ENCODE results near the gene COL6A5.
"Not testable (repeated sequence)": the region's sequence is repeated elsewhere in the genome, so short reads cannot be mapped to it uniquely, and the experiment has no call there.

Gene COL6A5

DNA sequence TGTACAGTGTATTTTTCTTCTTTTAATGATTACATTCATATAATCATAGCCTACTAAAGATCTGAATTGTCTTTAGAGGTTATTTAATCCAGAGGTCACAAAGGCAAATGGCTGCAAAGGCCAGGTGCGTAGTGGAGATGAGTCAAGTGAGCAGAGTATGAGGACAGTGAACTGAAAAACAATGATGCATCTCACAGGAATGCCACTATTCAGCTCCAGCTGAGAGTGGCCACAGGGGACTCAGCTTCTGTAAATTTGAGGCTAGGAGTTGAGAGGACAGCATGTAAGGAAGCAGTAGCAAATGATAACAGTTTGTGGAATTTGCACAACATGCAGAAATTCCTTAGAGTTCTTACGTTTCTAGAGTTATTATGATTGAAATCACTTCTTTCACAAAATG lies 50.4 kb downstream of the COL6A5 start:
- no peak for TF ChIP-seq CTCF (IDR thresholded peaks at IDR 0.05; ENCODE audit: low read depth, low read length)
- DNase-seq (ENCODE audit: low read depth in 2 of 2) = peak; percentile 39 to 74
- H3K4me3 ChIP-seq (replicated peaks in 1 of 2; ENCODE audit: low read depth in 2 of 2, low read length in 2 of 2) = no peak overlapping the region

DNA sequence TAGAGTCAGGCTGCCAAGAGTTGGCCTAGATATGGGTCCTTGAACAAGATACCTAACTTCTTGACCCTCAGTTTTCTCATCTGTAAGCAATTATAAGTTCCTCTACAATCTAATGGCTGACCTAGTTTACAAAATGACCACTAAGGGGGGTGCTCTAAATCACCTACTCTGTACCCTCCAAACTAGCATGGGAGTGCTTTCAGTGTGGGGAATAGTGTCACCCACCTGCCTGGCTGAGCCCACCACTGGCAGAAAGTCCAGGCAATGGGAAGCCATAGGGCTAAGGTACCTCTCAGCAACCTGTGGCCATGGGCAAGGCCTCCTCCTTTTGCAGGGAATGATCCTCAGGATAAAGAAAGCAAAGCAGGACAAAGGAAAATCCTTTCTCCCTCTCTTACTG lies 58.9 kb downstream of the COL6A5 start:
- DNase-seq (ENCODE audit: low read depth in 2 of 2) = no peak
- no peak for TF ChIP-seq CTCF (IDR thresholded peaks at IDR 0.05; ENCODE audit: low read depth, low read length)
- H3K4me3 ChIP-seq (replicated peaks in 1 of 2; ENCODE audit: low read depth in 2 of 2, low read length in 2 of 2) = no peak overlapping the region

DNA sequence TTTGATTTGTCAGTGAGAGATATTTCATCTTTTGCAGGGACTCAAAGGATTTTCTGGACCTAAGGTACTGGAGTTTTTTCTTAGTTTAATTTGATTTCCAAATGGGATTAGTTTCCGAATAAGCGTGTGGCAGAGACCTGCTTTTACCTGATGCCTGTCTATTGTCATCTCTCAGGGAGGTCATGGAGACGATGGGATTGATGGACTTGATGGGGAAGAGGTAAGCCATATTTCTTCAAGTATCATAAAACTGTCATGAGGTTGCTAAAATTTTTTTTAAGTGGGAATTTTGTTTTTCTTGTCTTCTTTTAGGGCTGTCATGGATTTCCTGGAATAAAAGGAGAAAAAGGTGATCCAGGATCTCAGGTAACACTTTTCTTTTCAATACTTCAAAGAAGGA lies 60.5 kb downstream of the COL6A5 start:
- DNase-seq (ENCODE audit: low read depth in 2 of 2) = no peak
- no peak overlapping the region for H3K4me3 ChIP-seq (replicated peaks in 1 of 2; ENCODE audit: low read depth in 2 of 2, low read length in 2 of 2)
- no peak for TF ChIP-seq CTCF (IDR thresholded peaks at IDR 0.05; ENCODE audit: low read depth, low read length)

DNA sequence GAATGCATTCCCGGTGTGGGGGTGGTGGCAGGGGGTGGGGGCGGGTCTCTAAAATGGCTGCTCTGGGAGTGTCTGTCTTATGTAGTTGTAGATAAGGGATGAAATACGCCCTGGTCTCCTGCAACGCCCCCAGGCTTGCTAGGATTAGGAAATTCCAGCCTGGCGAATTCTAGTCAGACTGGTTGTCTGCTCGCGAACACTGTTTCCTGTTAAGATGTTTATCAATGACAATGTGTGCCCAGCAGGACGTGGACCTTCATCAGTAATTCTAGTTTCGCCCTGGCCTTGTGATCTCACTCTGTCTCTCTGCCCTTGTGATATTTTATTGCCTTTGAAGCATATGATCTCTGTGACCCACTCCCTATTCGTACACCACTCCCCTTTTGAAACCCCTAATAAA lies 62.8 kb downstream of the COL6A5 start:
- DNase-seq (ENCODE audit: low read depth in 2 of 2); H3K4me3 ChIP-seq (replicated peaks in 1 of 2; ENCODE audit: low read depth in 2 of 2, low read length in 2 of 2): not testable (repeated sequence)

GRCh38 chr3:130411320-130411719 lies 65.8 kb downstream of the COL6A5 start:
- no peak for TF ChIP-seq CTCF (IDR thresholded peaks at IDR 0.05; ENCODE audit: low read depth, low read length)
- DNase-seq (ENCODE audit: low read depth in 2 of 2) = no peak
- H3K4me3 ChIP-seq (replicated peaks in 1 of 2; ENCODE audit: low read depth in 2 of 2, low read length in 2 of 2) = no peak overlapping the region

- TF ChIP-seq CTCF (IDR thresholded peaks at IDR 0.05; ENCODE audit: low read depth, low read length) = no peak
- H3K4me3 ChIP-seq (replicated peaks in 1 of 2; ENCODE audit: low read depth in 2 of 2, low read length in 2 of 2) = no peak overlapping the region
- no peak for DNase-seq (ENCODE audit: low read depth in 2 of 2)
Measured at GRCh38 chr3:130412991-130413560, 67.6 kb downstream of the COL6A5 start.

GRCh38 chr3:130414457-130414856 lies 69.0 kb downstream of the COL6A5 start:
- TF ChIP-seq CTCF (IDR thresholded peaks at IDR 0.05; ENCODE audit: low read depth, low read length) = no peak
- DNase-seq (ENCODE audit: low read depth in 2 of 2) = no peak
- no peak overlapping the region for H3K4me3 ChIP-seq (replicated peaks in 1 of 2; ENCODE audit: low read depth in 2 of 2, low read length in 2 of 2)

Data from cardiac fibroblast (primary cell).